GM18517 (cell line): ENCODE data around the gene MTMR3.
"Not testable (repeated sequence)": the region's sequence is repeated elsewhere in the genome, so short reads cannot be mapped to it uniquely, and the experiment has no call there.

Experiments
- ATAC-seq: cut with Tn5 transposase; IDR thresholded peaks from one replicate; pipeline ENCODE4 v1.9.1; 2021; ENCODE audit warnings: mild to moderate bottlenecking, moderate library complexity; ENCODE audit not compliant: unreplicated experiment

MTMR3 gene

GRCh38 chr22:29956680-29957079 lies 73.7 kb downstream of the MTMR3 start:
- no peak for ATAC-seq

- no peak for ATAC-seq
Observed at GRCh38 chr22:29958170-29958569, 75.2 kb downstream of the MTMR3 start.

GRCh38 chr22:29964776-29965175 lies 81.8 kb downstream of the MTMR3 start:
- ATAC-seq = no peak

- ATAC-seq = no peak
Observed at GRCh38 chr22:29967461-29967860, 84.5 kb downstream of the MTMR3 start.

- no peak for ATAC-seq
Observed at GRCh38 chr22:29971607-29972006, 88.6 kb downstream of the MTMR3 start.

GRCh38 chr22:29972121-29972520 lies 89.1 kb downstream of the MTMR3 start:
- ATAC-seq = no peak

GRCh38 chr22:29973269-29973668 lies 90.3 kb downstream of the MTMR3 start:
- ATAC-seq = no peak

- ATAC-seq = not testable (repeated sequence)
Observed at GRCh38 chr22:29973680-29974079, 90.7 kb downstream of the MTMR3 start.

- ATAC-seq = no peak
Observed at GRCh38 chr22:29975494-29975893, 92.5 kb downstream of the MTMR3 start.

- no peak for ATAC-seq
Observed at GRCh38 chr22:29977107-29977506, 94.1 kb downstream of the MTMR3 start.

DNA sequence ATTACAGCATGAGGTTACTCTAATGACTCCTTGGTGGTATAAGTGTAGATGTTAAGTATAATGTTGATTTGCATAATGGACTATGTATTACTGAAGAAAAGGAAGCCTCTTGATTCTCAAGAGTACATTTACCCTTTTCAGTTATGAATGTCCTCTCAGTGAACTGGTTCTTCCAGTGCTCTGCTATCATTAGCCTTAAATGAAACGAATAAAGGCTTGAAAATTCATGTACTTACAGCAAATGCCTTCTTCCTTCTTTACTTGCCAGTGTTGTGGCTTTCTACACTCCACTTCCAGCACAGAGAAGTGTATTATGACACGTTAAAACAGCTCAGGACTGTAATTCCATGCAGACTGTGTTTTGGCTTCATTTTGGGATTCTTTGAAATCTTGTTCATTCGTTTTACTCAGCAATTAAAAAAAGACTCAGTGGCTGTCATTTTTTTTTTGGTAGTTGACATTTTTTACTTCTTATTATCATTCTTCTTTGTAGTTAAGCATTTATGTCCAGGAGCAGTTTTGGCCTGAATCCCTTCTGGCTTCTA lies 96.9 kb downstream of the MTMR3 start:
- no peak for ATAC-seq

GRCh38 chr22:29983296-29983917 lies 100.4 kb downstream of the MTMR3 start:
- ATAC-seq = no peak

- ATAC-seq = no peak
Observed at GRCh38 chr22:29985912-29986311, 102.9 kb downstream of the MTMR3 start.

- ATAC-seq = no peak
Observed at GRCh38 chr22:29987137-29987536, 104.2 kb downstream of the MTMR3 start.

DNA sequence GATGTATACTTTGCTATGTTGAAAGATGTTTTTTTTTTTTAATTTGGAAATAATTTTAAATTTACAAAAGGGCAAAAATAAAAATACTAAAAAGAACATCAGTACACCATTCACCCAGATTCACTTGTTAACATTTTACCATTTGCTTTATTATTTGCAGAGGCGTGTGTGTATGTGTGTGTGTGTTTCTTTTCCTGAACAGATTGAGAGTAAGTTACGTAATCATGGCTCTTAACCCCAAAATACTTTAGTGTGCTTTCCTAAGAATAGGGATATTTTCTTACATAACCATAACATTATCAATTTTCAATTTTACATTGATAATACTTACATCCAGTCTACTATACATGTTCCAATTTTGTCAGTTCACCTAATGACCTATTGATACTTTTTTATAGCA lies 105.7 kb downstream of the MTMR3 start:
- no peak for ATAC-seq

DNA sequence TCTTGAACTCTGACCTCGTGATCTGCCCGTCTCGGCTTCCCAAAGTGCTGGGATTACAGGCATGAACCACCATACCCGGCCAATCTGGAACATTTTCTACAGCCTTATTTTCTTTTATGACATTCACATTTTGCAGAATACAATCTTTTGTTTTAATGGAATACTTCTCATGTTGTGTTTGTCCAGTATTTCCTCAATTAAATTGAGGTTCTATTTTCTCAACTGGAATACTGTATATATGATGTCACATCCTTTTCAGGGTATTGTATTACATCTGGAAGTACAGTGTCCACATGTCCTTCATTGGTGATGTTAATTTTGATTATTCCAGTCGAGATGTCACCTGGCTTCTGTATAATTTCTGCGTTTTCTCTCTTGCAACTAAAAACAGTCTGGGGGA lies 106.5 kb downstream of the MTMR3 start:
- ATAC-seq = no peak

DNA sequence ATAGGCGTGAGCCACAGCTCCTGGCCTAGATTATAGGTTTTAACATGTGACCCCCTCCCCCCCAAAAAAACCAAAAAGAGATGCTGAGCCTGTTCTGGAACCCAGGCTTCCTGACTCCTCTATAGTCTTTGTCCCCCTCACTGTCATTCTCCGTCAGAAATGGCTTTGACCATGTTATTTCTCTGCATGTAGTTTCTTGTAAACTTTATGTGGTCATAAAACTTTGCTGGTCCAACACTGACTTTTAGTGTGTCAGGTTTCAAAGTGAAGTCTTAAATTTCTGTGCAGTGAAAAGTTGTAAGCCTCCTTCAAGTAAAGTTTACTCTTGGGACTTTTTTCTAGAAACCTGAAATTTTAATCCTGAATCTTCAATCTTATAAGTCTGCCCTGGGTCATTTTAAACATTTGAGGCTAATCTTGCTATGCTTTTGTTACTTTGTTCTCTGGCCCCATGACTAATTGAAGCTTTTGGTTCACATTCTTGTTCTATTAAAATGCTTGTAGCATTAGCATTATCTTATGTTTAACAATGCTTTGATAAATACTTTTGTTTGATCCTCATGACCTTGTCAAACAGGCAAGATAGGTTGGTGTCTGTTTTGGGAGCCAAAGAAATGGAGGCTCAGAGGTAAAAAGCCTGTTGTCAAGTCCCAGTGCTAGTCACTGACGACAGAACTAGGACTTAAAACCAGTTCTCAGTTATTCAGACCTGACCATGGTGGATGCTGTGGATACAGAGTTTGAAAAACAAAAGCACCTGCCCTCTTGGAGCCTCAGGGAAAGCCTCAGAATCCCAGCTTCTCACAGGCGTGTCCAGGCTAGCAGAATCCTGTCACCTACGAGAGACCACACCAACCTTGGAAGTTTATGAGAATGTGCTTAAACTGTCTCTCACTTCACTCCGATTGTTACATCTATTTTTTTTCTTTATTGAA lies 109.6 kb downstream of the MTMR3 start:
- ATAC-seq = no peak

DNA sequence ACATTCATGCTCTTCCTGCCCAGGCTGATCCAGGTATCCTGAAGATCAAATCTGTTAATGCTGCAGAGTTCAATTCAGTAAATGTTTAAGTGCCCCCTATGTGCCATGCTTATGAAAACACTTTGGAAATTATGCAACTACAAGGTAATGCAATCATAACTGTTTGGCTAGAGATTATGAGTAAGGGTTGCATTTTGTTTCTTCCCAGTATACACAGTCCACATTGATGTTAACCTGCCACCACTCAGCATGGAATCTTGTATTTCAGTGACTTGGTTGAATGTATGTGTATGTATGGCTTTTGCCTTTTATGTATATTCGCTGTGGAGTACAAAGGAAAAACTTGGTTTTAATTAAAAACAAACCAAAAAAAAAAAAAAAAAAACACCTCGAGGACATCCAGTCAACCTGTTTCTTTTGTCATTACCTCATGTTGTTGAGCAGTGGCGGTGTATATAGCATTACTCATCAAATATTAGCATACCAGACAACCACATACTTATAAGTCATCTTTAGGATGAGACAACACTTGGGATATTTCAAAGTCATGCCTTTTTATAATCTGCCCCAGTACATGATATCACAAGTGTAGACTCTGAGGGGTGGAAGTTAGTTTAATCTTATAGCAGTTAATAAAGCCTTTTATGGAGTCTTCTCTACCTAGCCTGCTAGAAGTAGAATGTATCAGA lies 111.2 kb downstream of the MTMR3 start:
- ATAC-seq = no peak

DNA sequence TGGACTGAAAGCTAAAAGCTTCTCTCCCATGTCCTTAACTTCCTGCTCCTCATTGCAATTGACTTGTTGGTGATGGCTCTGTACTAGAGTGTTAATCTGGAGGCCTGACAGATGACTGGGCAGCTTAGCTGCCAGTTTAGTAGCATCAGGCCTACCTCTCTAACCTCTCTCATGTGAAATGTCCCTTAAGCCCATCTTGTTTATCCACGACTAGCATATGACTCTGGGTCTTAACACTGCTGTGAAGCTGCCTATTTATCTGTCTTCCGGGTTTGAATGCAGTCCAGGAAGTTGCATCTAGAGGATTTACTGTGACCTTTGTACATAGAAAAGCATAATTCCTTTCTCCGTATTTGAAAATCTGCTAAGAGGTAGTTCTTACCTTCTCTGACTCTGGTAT lies 112.0 kb downstream of the MTMR3 start:
- no peak for ATAC-seq

DNA sequence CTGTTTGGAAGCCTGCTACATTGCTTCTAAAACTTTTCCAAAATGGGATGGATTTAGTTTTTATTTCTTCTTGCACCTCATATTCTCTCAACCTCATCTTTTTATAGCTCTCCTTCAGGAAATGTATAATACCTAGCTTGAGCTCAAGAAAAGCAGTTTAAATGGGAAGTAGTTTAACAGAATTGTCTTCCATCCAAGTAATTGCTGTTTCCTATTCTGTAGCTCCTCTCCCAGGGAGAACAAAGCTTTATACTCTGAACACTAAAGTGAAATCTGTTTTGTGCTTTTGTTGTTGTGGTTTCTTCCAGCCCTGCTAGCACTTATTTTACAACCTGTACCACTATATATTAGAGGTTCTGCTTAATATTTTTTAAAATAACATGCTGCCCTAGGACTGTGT lies 114.1 kb downstream of the MTMR3 start:
- no peak for ATAC-seq

DNA sequence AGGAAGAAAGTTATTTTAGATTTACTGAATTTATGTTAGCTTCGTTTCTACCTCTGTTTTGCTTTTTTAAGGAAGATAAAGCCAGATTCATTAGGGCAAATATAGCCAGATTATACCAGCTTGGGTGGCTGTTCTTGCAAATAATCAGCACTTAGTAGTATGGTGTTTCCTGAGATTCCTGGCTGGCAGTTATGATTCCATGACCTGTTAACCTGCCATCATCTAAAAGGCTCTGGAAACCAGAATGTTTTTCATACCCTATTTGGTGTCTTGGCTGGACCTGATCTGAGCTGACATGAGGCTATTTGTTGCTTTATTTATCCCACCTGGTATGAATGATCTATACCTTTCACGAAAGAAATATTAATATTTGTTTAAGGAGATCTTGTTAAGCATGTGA lies 114.5 kb downstream of the MTMR3 start:
- ATAC-seq = no peak
